ENCODE data around the gene TMEM132D. TPM values are rescaled to one million over a fixed set of nuclear protein-coding genes. Genes with fewer than 3 reads are reported as not detected.
A peak's percentile ranks its signal among the peaks of the same experiment; 100 is the strongest.

Gene TMEM132D
- total RNA-seq, 1 experiment from 2014 or later: not detected

GRCh38 chr12:129127211-129127610 is 776.6 kb downstream of the TMEM132D start:
- DNase-seq (ENCODE audit: low read depth, low spot score): no peak
- intact Hi-C loops (cut with micrococcal nuclease; ENCODE audit: unreplicated experiment) (no loop called here), in situ Hi-C loops (cut with HindIII; ENCODE audit: low pct_unique_long_range_greater_than_20kb, low sequenced_read_pairs) (no loop called here)
- Histone ChIP-seq H3K27ac (ENCODE audit: low read length) (no peak overlapping the region), H3K4me3 (ENCODE audit: low read depth in 2 of 2, low read length in 2 of 2) (no peak overlapping the region), H3K27me3 (ENCODE audit: control insufficient read depth, insufficient read depth, low read length) (no peaks in the 10 kb centered on the region), H3K4me1 (ENCODE audit: control insufficient read depth, insufficient read depth, low read length) (no peaks in the 10 kb centered on the region), H3K36me3 (ENCODE audit: control insufficient read depth, insufficient read depth, low read length) (no peaks in the 10 kb centered on the region), H3K9me3 (ENCODE audit: control insufficient read depth, insufficient read depth, low read depth, low read length) (no peaks in the 10 kb centered on the region)
- TF ChIP-seq CTCF (IDR thresholded peaks at IDR 0.05) (no peak), REST (IDR thresholded peaks at IDR 0.05; ENCODE audit: insufficient read depth in 1 of 2, low read depth in 2 of 2, low read length in 1 of 2) (no peak), SIN3A (IDR thresholded peaks at IDR 0.05; ENCODE audit: borderline replicate concordance, insufficient read depth, low read depth, low read length) (no peak), TCF7L2 (IDR thresholded peaks at IDR 0.05; ENCODE audit: low read depth, low read length) (no peak), POLR2AphosphoS5 (IDR thresholded peaks at IDR 0.05; ENCODE audit: low read depth, low read length) (no peak)
- no TSS peak for BruUV-seq (replicated peaks)
- POLR2A ChIA-PET: no interaction called here
- CTCF ChIA-PET: no interaction called here
- ATAC-seq: no peak

DNA sequence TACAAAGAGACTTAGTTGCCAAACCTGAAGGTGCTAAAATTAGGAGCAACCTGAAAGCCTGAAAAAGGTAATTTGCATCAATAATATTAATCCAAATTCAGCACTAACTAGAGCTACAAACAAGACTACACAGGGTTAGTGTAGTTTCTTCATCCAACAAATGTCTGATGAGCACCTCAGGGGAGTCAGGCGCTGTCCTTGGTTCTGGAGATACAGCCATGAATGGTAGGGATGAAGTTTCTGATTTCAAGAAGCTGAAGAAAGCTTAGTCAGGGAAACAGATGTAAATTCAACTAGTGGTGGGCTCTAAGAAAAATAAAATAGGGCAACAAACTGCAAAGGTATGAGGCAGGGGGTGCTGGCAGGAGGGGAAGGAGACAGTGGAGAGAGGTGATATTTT is 784.3 kb downstream of the TMEM132D start:
- no TSS peak for BruUV-seq (replicated peaks)
- H3K9me3 ChIP-seq (ENCODE audit: control insufficient read depth, insufficient read depth, low read depth, low read length): no peaks in the 10 kb centered on the region
- ChIA-PET POLR2A (no interaction called here), CTCF (no interaction called here)
- no peaks in the 10 kb centered on the region for H3K36me3 ChIP-seq (ENCODE audit: control insufficient read depth, insufficient read depth, low read length)
- H3K4me1 ChIP-seq (ENCODE audit: control insufficient read depth, insufficient read depth, low read length): no peaks in the 10 kb centered on the region
- H3K27ac ChIP-seq (ENCODE audit: low read length): no peak overlapping the region
- H3K4me3 ChIP-seq (ENCODE audit: low read depth in 2 of 2, low read length in 2 of 2): no peak overlapping the region
- in situ Hi-C loops (cut with HindIII; ENCODE audit: low pct_unique_long_range_greater_than_20kb, low sequenced_read_pairs): no loop called here
- DNase-seq (ENCODE audit: low read depth, low spot score) (no peak), ATAC-seq (no peak)
- TF ChIP-seq SIN3A (IDR thresholded peaks at IDR 0.05; ENCODE audit: borderline replicate concordance, insufficient read depth, low read depth, low read length) (no peak), REST (IDR thresholded peaks at IDR 0.05; ENCODE audit: insufficient read depth in 1 of 2, low read depth in 2 of 2, low read length in 1 of 2) (peak; percentile 25 to 77; a peak in 2 of 4 replicates), TCF7L2 (IDR thresholded peaks at IDR 0.05; ENCODE audit: low read depth, low read length) (no peak), CTCF (IDR thresholded peaks at IDR 0.05) (no peak), POLR2AphosphoS5 (IDR thresholded peaks at IDR 0.05; ENCODE audit: low read depth, low read length) (no peak)
- intact Hi-C loops (cut with micrococcal nuclease; ENCODE audit: unreplicated experiment): loop anchor here (1.0 kb wide), 1 partner anchor 30 kb away; no protein-coding TSS in a partner anchor
- no peaks in the 10 kb centered on the region for H3K27me3 ChIP-seq (ENCODE audit: control insufficient read depth, insufficient read depth, low read length)
